ENCODE measurements around the gene CTNND2.

Gene CTNND2

DNA sequence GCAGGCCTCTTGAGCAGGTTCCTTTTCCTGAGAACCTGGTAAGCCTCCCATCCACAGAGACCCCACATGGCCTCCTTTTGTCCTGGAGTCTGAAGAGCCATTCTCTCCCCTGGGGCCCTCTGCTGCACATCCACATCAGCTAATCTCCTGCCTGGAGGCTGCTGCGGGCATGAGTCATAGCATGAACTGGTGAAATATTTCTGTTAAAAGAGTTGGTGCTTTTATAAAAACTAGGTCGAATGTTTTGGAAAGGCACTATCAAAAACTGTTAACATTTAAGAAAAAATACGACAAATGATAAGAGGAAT is 399.4 kb downstream of the CTNND2 start:
- Histone ChIP-seq H3K4me1 (ENCODE audit: insufficient read depth, low read length) (peaks cover 16% of the 10 kb centered on the region), H2AFZ (ENCODE audit: low read depth, low read length) (no peak overlapping the region), H3K36me3 (ENCODE audit: insufficient read depth, low read length) (no peaks in the 10 kb centered on the region), H3K4me3 (ENCODE audit: low read length) (no peak overlapping the region), H3K9me3 (ENCODE audit: low read length) (no peaks in the 10 kb centered on the region), H3K27me3 (ENCODE audit: insufficient read depth, low read length) (no peaks in the 10 kb centered on the region)

DNA sequence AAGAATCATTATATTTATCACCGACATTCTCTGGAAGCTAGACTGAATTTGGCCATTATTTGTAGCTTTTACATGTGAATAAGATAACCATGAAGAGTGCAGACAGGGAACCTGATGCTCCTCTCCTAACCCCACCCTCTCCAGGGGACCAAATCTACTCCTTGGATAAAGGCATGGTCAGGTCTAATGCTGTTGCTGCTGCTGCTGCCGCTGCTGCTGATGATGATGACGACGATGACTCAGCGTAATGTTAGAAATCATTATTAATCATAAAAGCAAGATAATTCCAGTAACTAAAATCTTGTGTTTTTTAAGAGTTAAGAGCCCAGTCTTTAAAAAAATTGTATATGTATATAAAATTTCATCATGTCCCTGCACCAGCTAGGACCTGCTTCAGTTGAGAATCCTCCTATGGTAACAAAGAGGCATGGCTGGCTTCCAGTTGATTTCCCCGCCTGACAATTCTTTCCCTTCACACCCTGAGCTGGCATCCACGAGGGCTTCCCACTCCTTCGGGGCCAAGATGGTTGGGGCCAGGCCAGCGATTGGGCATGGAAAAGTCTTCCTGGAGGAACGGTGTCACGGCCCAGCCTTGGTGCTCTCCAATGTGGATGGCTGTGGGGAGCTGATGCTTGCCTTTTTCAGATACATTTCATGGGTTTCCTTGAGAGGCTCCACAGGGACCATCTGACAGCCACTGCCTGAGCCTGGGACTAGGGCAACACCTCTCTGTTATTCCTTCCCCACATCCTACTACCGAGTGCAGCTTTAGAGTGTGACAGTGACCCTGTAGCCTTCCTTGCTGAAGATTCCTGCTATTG is 400.0 kb downstream of the CTNND2 start:
- Histone ChIP-seq H3K9me3 (ENCODE audit: low read length) (no peaks in the 10 kb centered on the region), H2AFZ (ENCODE audit: low read depth, low read length) (no peak overlapping the region), H3K4me3 (ENCODE audit: low read length) (no peak overlapping the region), H3K4me1 (ENCODE audit: insufficient read depth, low read length) (peaks cover 16% of the 10 kb centered on the region), H3K36me3 (ENCODE audit: insufficient read depth, low read length) (no peaks in the 10 kb centered on the region), H3K27me3 (ENCODE audit: insufficient read depth, low read length) (no peaks in the 10 kb centered on the region)

DNA sequence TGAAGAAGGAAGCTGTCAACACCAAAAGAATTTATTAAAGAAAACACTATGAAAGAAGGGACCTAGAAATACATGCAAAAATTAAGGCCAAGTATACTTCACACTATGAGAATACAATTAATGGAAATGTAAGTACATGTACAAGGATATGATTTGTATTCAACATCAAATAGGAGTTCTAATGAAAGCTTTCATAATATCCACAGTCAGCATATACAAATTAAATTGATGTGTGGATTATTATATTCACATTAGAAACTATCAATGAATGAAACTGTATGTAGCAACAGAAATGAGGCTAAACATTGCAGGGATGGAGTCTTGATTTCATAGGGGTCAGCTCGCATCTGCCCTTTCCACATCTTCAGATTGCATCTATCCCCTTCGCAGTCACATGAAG is 401.5 kb downstream of the CTNND2 start:
- Histone ChIP-seq H3K4me1 (ENCODE audit: insufficient read depth, low read length) (peaks cover 16% of the 10 kb centered on the region), H3K27me3 (ENCODE audit: insufficient read depth, low read length) (no peaks in the 10 kb centered on the region), H3K4me3 (ENCODE audit: low read length) (no peak overlapping the region)

DNA sequence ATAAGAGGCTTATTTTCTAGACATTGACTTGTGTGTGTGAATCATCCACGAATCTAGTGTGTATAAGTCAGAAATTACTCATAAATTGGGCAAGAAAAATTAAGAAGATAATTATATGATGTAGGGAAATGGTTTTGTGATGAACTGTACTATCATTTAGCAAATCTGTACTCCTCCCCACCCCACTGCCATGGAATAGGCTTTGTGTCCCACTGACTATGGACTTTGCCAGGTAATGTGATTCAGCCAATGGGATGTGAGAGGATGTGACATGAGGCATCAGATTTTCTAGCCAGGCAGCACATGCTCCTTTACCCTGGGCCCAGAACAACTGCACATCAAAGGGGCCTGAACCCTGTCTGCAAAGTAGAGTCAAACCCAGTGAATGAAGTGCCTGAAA is 406.6 kb downstream of the CTNND2 start:
- no peak overlapping the region for H2AFZ ChIP-seq (ENCODE audit: low read depth, low read length)
- H3K4me1 ChIP-seq (ENCODE audit: insufficient read depth, low read length) = no peaks in the 10 kb centered on the region
- no peak overlapping the region for H3K4me3 ChIP-seq (ENCODE audit: low read length)
- H3K27me3 ChIP-seq (ENCODE audit: insufficient read depth, low read length) = no peaks in the 10 kb centered on the region
- no peaks in the 10 kb centered on the region for H3K9me3 ChIP-seq (ENCODE audit: low read length)
- no peaks in the 10 kb centered on the region for H3K36me3 ChIP-seq (ENCODE audit: insufficient read depth, low read length)

More for the DNA sequence above, 401.5 kb downstream of the CTNND2 start:
- no peak overlapping the region for H2AFZ ChIP-seq (ENCODE audit: low read depth, low read length)
- no peaks in the 10 kb centered on the region for H3K9me3 ChIP-seq (ENCODE audit: low read length)
- H3K36me3 ChIP-seq (ENCODE audit: insufficient read depth, low read length) = no peaks in the 10 kb centered on the region

DNA sequence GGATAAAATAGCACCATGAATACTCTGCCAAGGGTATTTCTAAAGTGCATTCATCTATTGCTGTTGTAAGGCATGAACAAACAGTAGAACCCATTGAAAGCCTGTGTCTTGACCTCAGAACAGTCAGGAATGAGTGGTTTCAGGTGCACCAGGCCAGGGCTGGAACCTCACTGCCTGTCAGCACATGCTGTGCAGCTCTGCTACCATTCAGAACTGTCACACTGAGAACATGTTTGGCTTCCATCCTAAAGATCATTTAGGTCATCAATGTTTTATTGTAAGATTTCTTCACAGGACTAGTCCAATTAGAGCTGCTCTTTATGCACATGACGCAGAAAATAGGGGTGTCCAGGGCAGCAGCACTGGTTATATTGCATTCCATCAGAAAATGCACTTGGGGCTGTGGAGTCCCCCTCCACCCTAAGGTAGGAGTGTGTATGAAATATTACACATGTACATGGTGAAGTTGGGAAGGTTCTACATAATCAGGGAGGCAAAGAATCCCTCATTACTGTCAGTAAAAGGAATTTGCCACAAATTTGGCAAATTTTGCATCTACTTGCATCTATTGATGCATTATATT is 408.0 kb downstream of the CTNND2 start:
- Histone ChIP-seq H3K36me3 (ENCODE audit: insufficient read depth, low read length) (no peaks in the 10 kb centered on the region), H2AFZ (ENCODE audit: low read depth, low read length) (no peak overlapping the region), H3K9me3 (ENCODE audit: low read length) (no peaks in the 10 kb centered on the region), H3K27me3 (ENCODE audit: insufficient read depth, low read length) (no peaks in the 10 kb centered on the region), H3K4me3 (ENCODE audit: low read length) (no peak overlapping the region), H3K4me1 (ENCODE audit: insufficient read depth, low read length) (no peaks in the 10 kb centered on the region)

DNA sequence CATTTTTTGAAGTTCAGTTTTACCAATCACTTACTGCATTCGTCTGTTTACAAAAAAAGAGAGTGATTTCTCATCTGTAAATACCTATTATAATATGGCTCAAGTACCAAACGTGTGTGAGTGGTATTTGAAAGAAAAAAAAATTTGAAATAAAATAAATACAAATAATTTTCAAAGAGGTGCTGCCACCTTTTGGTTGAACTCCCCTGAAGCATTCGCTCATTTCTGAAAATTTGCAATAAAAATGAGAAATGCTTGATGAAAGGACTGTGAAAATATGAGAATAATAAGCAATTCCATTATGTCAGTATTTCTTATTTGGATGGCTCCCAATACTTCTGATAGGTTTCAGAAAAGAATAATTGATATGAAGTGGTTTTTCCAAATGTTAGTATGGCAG is 409.9 kb downstream of the CTNND2 start:
- no peaks in the 10 kb centered on the region for H3K27me3 ChIP-seq (ENCODE audit: insufficient read depth, low read length)
- no peaks in the 10 kb centered on the region for H3K4me1 ChIP-seq (ENCODE audit: insufficient read depth, low read length)
- no peaks in the 10 kb centered on the region for H3K9me3 ChIP-seq (ENCODE audit: low read length)
- H2AFZ ChIP-seq (ENCODE audit: low read depth, low read length) = no peak overlapping the region
- no peaks in the 10 kb centered on the region for H3K36me3 ChIP-seq (ENCODE audit: insufficient read depth, low read length)
- no peak overlapping the region for H3K4me3 ChIP-seq (ENCODE audit: low read length)

DNA sequence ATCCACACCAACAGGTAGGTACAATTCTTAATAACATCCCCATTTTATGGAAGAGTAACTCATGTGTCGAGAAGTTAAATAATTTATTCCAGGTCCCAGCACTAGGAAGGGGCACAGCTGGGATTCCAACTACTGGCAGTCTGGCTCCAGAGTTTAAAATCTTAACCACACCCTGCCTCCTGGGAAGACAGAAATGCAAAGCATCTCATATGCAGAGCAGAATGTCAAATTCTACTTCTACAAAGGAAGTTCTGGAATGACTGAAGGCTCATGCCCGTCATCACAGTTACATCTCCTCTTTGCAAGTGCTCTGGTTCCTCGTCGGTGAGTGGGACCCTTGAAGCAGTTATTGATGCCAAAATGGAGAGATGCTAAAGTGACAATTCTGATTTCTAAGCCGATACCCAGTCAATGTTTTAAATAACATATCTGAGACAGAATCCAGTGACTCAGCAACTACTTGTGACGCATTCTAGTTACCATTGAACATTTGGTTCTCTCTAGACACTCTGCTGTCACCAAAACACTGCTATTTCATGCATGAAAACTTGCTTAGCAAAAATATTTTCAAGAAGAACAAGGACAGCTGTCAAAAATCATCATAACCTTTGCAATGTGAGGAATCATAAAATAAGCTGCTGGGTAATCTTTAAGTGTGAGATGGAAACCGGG is 412.7 kb downstream of the CTNND2 start:
- H3K36me3 ChIP-seq (ENCODE audit: insufficient read depth, low read length) = no peaks in the 10 kb centered on the region

DNA sequence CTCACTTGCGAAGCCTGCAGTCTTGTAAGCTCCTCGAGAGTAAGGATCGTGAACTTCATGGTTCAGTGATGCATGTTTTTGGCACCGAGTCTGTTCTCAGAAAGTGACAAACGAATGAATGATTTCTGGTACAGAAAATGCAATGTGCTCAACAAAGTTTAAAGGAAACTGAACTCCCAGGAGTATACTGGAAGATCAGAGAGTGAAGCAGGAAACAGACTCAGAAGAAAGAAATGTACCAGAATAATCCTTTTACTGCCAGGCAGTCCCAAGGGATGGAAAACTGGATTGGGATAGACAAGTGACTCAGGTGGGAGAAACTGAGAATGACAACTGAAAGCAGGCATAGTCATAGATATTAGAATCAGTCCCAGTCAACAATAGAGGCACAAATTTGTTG is 420.6 kb downstream of the CTNND2 start:
- Histone ChIP-seq H3K9me3 (ENCODE audit: low read length) (peaks cover 3% of the 10 kb centered on the region), H2AFZ (ENCODE audit: low read depth, low read length) (no peak overlapping the region), H3K36me3 (ENCODE audit: insufficient read depth, low read length) (no peaks in the 10 kb centered on the region), H3K27me3 (ENCODE audit: insufficient read depth, low read length) (no peaks in the 10 kb centered on the region), H3K4me3 (ENCODE audit: low read length) (no peak overlapping the region), H3K4me1 (ENCODE audit: insufficient read depth, low read length) (peaks cover 2% of the 10 kb centered on the region)

More for the DNA sequence above, 412.7 kb downstream of the CTNND2 start:
- no peaks in the 10 kb centered on the region for H3K27me3 ChIP-seq (ENCODE audit: insufficient read depth, low read length)
- H3K9me3 ChIP-seq (ENCODE audit: low read length) = no peaks in the 10 kb centered on the region
- no peak overlapping the region for H2AFZ ChIP-seq (ENCODE audit: low read depth, low read length)
- H3K4me3 ChIP-seq (ENCODE audit: low read length) = no peak overlapping the region
- no peaks in the 10 kb centered on the region for H3K4me1 ChIP-seq (ENCODE audit: insufficient read depth, low read length)

DNA sequence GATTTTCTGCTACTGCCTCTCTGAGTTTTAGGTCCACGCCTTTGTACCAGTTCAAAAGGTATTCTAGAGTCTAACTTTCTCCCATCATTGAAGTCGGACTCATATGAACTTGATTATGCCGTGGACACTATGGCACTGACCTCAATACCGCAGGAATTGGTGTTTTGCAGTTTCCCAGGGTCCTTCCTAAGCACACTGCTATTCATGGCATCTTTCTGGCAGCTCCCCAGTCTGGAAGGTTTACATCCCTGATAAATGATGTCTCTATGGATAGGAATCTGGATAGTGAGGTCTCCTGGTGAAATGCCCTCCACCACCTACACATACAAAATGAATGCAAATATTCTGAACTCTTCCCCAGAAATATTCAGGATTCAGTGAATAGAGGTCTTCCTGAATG is 422.2 kb downstream of the CTNND2 start:
- no peaks in the 10 kb centered on the region for H3K27me3 ChIP-seq (ENCODE audit: insufficient read depth, low read length)
- no peak overlapping the region for H2AFZ ChIP-seq (ENCODE audit: low read depth, low read length)
- H3K36me3 ChIP-seq (ENCODE audit: insufficient read depth, low read length) = no peaks in the 10 kb centered on the region
- peaks cover 5% of the 10 kb centered on the region for H3K4me1 ChIP-seq (ENCODE audit: insufficient read depth, low read length)
- no peak overlapping the region for H3K4me3 ChIP-seq (ENCODE audit: low read length)
- H3K9me3 ChIP-seq (ENCODE audit: low read length) = peaks cover 3% of the 10 kb centered on the region

DNA sequence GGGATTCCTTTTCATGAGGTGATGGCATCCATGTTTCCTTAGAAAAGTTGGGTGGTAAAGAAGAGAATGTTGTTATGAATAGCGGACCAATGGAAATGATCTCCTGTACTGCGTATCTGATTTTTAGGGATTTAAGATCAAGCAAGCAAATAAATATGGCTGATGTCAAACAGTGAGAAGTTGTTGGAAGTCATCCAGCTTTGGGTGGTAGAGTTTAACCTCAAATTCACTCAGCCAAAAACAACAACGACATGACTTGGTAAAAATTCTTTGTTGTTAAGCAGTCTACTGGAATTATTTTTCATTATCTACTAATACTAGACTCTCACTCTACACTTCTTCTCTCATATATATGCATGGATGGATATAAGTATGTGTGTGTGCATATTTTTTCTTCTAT is 426.5 kb downstream of the CTNND2 start:
- Histone ChIP-seq H3K9me3 (ENCODE audit: low read length) (no peaks in the 10 kb centered on the region), H3K27me3 (ENCODE audit: insufficient read depth, low read length) (no peaks in the 10 kb centered on the region), H3K4me1 (ENCODE audit: insufficient read depth, low read length) (peaks cover 5% of the 10 kb centered on the region), H3K36me3 (ENCODE audit: insufficient read depth, low read length) (no peaks in the 10 kb centered on the region), H2AFZ (ENCODE audit: low read depth, low read length) (no peak overlapping the region), H3K4me3 (ENCODE audit: low read length) (no peak overlapping the region)

DNA sequence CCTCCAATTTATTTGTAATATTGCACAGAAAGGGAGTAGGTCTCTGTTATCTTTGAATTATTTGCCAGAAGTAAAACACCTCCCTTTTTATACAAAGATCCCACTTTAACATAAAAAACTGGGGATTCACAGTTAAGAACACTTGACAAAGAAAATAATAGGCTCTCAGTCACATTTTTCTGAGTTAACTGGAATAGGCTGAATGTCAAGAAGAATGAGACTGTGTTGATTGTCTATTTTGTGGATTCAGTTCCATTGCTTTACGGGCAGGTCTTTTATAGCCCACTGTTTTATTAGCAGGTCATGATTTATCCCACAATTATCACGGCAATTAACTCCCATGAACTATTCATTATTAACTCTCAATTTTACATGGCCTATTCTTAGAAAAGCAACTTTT is 427.4 kb downstream of the CTNND2 start:
- H3K36me3 ChIP-seq (ENCODE audit: insufficient read depth, low read length) = no peaks in the 10 kb centered on the region
- H2AFZ ChIP-seq (ENCODE audit: low read depth, low read length) = no peak overlapping the region
- peaks cover 5% of the 10 kb centered on the region for H3K4me1 ChIP-seq (ENCODE audit: insufficient read depth, low read length)
- H3K9me3 ChIP-seq (ENCODE audit: low read length) = no peaks in the 10 kb centered on the region
- no peak overlapping the region for H3K4me3 ChIP-seq (ENCODE audit: low read length)
- H3K27me3 ChIP-seq (ENCODE audit: insufficient read depth, low read length) = no peaks in the 10 kb centered on the region

DNA sequence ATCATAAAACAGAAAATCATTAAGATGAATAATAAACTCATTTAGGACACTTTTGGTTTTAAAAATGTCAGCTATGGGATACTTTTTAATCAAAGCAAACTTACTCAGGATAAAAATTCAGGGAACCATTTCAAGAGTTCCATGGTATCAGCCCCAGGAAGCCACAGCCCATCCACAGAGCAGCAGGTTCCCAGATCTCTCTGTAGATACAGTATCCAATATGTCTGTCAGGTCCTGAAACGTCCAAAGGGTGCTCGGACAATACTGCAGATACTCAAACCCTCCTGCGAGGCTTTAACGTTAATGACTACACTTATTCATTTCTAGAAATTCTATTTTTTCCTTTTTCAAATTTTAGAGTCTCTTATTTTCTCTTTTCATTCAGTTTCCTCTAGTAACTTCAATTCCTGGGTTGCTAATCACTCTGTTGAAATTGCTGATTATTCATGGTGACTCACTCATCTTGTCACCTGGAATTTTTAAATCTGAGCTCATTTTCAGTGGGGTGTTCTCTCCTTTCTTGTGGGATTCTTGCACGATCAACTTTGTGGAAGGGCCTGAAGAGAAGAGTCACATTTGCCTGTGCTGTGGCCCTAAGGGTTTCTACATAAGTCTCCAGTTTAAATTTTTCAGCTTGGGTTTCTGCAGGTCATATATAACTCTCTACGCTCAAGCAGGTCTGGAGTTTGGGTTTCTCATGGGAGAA is 435.8 kb downstream of the CTNND2 start:
- Histone ChIP-seq H3K27me3 (ENCODE audit: insufficient read depth, low read length) (no peaks in the 10 kb centered on the region), H3K4me3 (ENCODE audit: low read length) (no peak overlapping the region), H3K4me1 (ENCODE audit: insufficient read depth, low read length) (no peaks in the 10 kb centered on the region), H2AFZ (ENCODE audit: low read depth, low read length) (no peak overlapping the region), H3K36me3 (ENCODE audit: insufficient read depth, low read length) (no peaks in the 10 kb centered on the region), H3K9me3 (ENCODE audit: low read length) (no peaks in the 10 kb centered on the region)

DNA sequence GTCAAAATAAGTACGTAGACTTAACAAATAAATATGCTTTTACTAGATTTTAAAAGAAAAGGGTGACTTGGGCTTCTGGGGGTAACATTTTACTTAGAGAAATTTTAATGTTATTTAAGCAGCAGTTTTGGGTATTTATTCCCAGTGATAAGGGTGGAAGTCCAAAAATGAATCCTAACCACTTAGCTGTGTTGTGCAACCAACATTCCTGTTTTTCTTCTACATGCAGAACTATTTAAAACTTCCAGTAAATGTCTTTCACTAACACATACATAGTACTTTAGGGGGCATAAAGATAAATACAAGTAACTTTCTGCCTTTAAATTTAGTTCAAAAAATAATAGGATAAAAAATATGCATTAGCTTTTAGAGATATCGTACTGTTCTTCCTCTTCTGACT is 436.7 kb downstream of the CTNND2 start:
- no peak overlapping the region for H3K4me3 ChIP-seq (ENCODE audit: low read length)
- no peaks in the 10 kb centered on the region for H3K27me3 ChIP-seq (ENCODE audit: insufficient read depth, low read length)
- H3K9me3 ChIP-seq (ENCODE audit: low read length) = no peaks in the 10 kb centered on the region

More for the DNA sequence above, 436.7 kb downstream of the CTNND2 start:
- H3K4me1 ChIP-seq (ENCODE audit: insufficient read depth, low read length) = no peaks in the 10 kb centered on the region
- no peak overlapping the region for H2AFZ ChIP-seq (ENCODE audit: low read depth, low read length)
- no peaks in the 10 kb centered on the region for H3K36me3 ChIP-seq (ENCODE audit: insufficient read depth, low read length)

All from neuron (in vitro differentiated cells).